K562 (cell line): ENCODE data around the gene NTPCR. TPM values are rescaled to one million over a fixed set of nuclear protein-coding genes. Genes with fewer than 3 reads are reported as not detected.

ENCODE experiments used
- ATAC-seq: fragments of 200-7000 bp; cut with Tn5 transposase; 3 replicates; pipeline ENCODE4 v1.9.1; 2020; ENCODE audit warnings: moderate library complexity
- BruUV-seq: library from RNA; stranded (reverse); fragments of 400-500 nt; replicated peaks from 2 replicates; lab custom pipeline; 2021; lab: Mats Ljungman, UMichigan
- CTCF ChIA-PET: fragments of 300-600 bp; formaldehyde crosslinking; extraction: SDS; loops from one replicate; lab custom pipeline; 2021; ENCODE audit warnings: low intra/inter-chr PET ratio; lab: Yijun Ruan, JAX
- POLR2A ChIA-PET: fragments of 300-600, 350-650 bp; sonication (Branson Sonifier 250); formaldehyde crosslinking; extraction: SDS; loops from one replicate; lab custom pipeline; 2021; ENCODE audit warnings: antibody characterized with exemption, inconsistent platforms; lab: Yijun Ruan, JAX
- DNase-seq, 4 experiments: peaks; one replicate each; pipeline versions ENCODE4 v3.0.0 to v3.0.0-alpha.2; 2011 to 2018; ENCODE audit warnings: low spot score in 3 of 4, mixed read lengths in 3 of 4; ENCODE audit errors: extremely low read depth in 1 of 4
- FAIRE-seq: peaks from 2 replicates; lab custom pipeline; 2011; peaks lifted over from hg19 to GRCh38; lab: Jason Lieb, UNC
- H2AFZ ChIP-seq: 2 replicates; pipeline ENCODE4 v1.6.0; 2011; ENCODE audit warnings: low read depth, low read length, control low read depth, inconsistent platforms
- H3K27ac ChIP-seq: fragments of 200-600 bp; 3 replicates; pipeline ENCODE4 v1.8.0; 2011; ENCODE audit warnings: low read depth, mild to moderate bottlenecking, control low read depth, inconsistent platforms, low read length, moderate library complexity, mixed read lengths; ENCODE audit errors: extremely low read depth
- H3K27me3 ChIP-seq, 2 experiments: fragments of 300-600 bp in 1 of 2; 2 replicates in 1 of 2; 3 replicates in 1 of 2; pipeline versions ENCODE4 v1.6.0 to v1.8.0; 2011; ENCODE audit warnings: inconsistent platforms in 2 of 2, low read length in 2 of 2, mild to moderate bottlenecking in 1 of 2, mixed read lengths in 1 of 2, moderate library complexity in 1 of 2; ENCODE audit not compliant: control insufficient read depth in 2 of 2, insufficient read depth in 2 of 2
- H3K36me3 ChIP-seq: fragments of 300-600 bp; 3 replicates; pipeline ENCODE4 v1.8.0; 2011; ENCODE audit warnings: mild to moderate bottlenecking, low read length, inconsistent platforms; ENCODE audit not compliant: control insufficient read depth, insufficient read depth
- H3K4me1 ChIP-seq, 2 experiments: fragments of 200-600 bp in 1 of 2; replicated peaks in 1 of 2; 2 replicates in 1 of 2; 3 replicates in 1 of 2; pipeline versions ENCODE4 v1.5.1 to v1.8.0; 2011; ENCODE audit warnings: inconsistent platforms in 2 of 2, low read length in 2 of 2, mild to moderate bottlenecking in 1 of 2, mixed read lengths in 1 of 2, moderate library complexity in 1 of 2; ENCODE audit not compliant: control insufficient read depth in 2 of 2, insufficient read depth in 2 of 2
- H3K4me2 ChIP-seq: 2 replicates; pipeline ENCODE4 v1.6.1; 2011; ENCODE audit warnings: low read length, control low read depth, inconsistent platforms, mixed read lengths; ENCODE audit not compliant: insufficient read depth
- H3K4me3 ChIP-seq: fragments of 200-600 bp; sonication (generic), shearing (Covaris generic); 2 replicates; pipeline ENCODE4 v1.5.1; 2016; ENCODE audit warnings: control low read depth, inconsistent platforms
- H3K79me2 ChIP-seq: fragments of 200-600 bp; 3 replicates; pipeline ENCODE4 v1.8.0; 2011; ENCODE audit warnings: low read length, inconsistent platforms; ENCODE audit not compliant: control insufficient read depth, insufficient read depth
- H3K9ac ChIP-seq, 2 experiments: 2 replicates each; pipeline versions ENCODE4 v1.6.0 to v1.6.1; 2011; ENCODE audit warnings: low read depth in 2 of 2, low read length in 2 of 2, control low read depth in 1 of 2, inconsistent platforms in 1 of 2, mild to moderate bottlenecking in 1 of 2, mixed read lengths in 1 of 2; ENCODE audit not compliant: insufficient read depth in 1 of 2
- H3K9me1 ChIP-seq: one replicate; pipeline ENCODE4 v1.6.0; 2011; ENCODE audit warnings: inconsistent platforms, mild to moderate bottlenecking, low read length, moderate library complexity; ENCODE audit not compliant: control insufficient read depth, insufficient read depth
- H3K9me3 ChIP-seq: replicated peaks from 2 replicates; pipeline ENCODE4 v1.5.1; 2011; ENCODE audit warnings: low read depth, low read length, inconsistent platforms; ENCODE audit not compliant: control insufficient read depth, insufficient read depth
- H4K20me1 ChIP-seq: replicated peaks from 2 replicates; pipeline ENCODE4 v1.6.1; 2011; ENCODE audit warnings: low read length, inconsistent platforms, mixed read lengths; ENCODE audit not compliant: control insufficient read depth, insufficient read depth
- GTF2E2 ChIP-seq: fragments of 200-800 bp; sonication (Bioruptor generic); IDR thresholded peaks from 2 replicates; pipeline ENCODE4 v1.6.1; 2016; ENCODE audit warnings: missing genetic modification characterization, missing compliant biosample characterization
- HDAC2 ChIP-seq: fragments of 450-650 bp; IDR thresholded peaks from 2 replicates; pipeline ENCODE4 v1.6.1; 2016; ENCODE audit warnings: mild to moderate bottlenecking
- NR2F6 ChIP-seq: fragments of 450-650 bp; formaldehyde crosslinking; IDR thresholded peaks from 2 replicates; pipeline ENCODE4 v1.4.0; 2020; ENCODE audit warnings: mild to moderate bottlenecking
- PHF21A ChIP-seq: fragments of 450-650 bp; IDR thresholded peaks from 2 replicates; pipeline ENCODE4 v1.6.1; 2017; ENCODE audit warnings: low read depth, borderline replicate concordance
- PKNOX1 ChIP-seq: fragments of 450-650 bp; IDR thresholded peaks from 2 replicates; pipeline ENCODE4 v1.6.1; 2016
- RCOR1 ChIP-seq, 2 experiments: IDR thresholded peaks; 2 replicates each; pipeline ENCODE4 v1.6.1; 2012; ENCODE audit warnings: low read depth in 2 of 2, low read length in 2 of 2, borderline replicate concordance in 1 of 2, improper control_type of control experiment in 1 of 2
- ZBTB17 ChIP-seq: fragments of 450-650 bp; formaldehyde crosslinking; IDR thresholded peaks from 2 replicates; pipeline ENCODE4 v1.4.0; 2020; ENCODE audit warnings: mild to moderate bottlenecking
- ZNF41 ChIP-seq: fragments of 250-450 bp; sonication (Bioruptor Pico); conservative IDR thresholded peaks from 2 replicates; pipeline ENCODE4 v1.4.0; 2020; ENCODE audit warnings: mild to moderate bottlenecking
- WGBS: fragments of 100-300 bp; shearing (Covaris generic); methylation state at CpG from one replicate; pipeline ENCODE4 v1.1.6; 2016; ENCODE audit warnings: low coverage, mixed read lengths; ENCODE audit not compliant: insufficient coverage; ENCODE audit errors: missing lambda C conversion rate; 5-methylcytosine and 5-hydroxymethylcytosine counted together
- in situ Hi-C: fragments of 300-500 bp; cut with MboI; formaldehyde crosslinking; loops from 4 replicates; pipeline ENCODE4 v1.15.0; 2018; ENCODE audit warnings: inconsistent platforms, mixed read lengths
- intact Hi-C: fragments of 100-400 bp; cut with micrococcal nuclease; formaldehyde crosslinking; loops from 2 replicates; pipeline ENCODE4 v1.14.2; 2022
- polyA plus RNA-seq, 8 experiments: library from polyadenylated mRNA; depleted of rRNA in 4 of 8; stranded (reverse) in 5 of 8; unstranded in 3 of 8; fragments of >200 nt; fragmentation: Nextera tagmentation in 2 of 8; fragmentation: Illumina TruSeq in 1 of 8; extraction: Ambion mirVana in 2 of 8; extraction: Trizol in 1 of 8; gene quantifications; 2 replicates each; pipeline versions ENCODE4 v1.2.1 to v1.2.3, GENCODE V29; 2011 to 2014; ENCODE audit warnings: inconsistent platforms in 1 of 8, missing spikeins in 1 of 8
- total RNA-seq, 7 experiments: library from RNA; depleted of rRNA in 6 of 7; stranded (reverse); fragments of >200 nt in 6 of 7; fragmentation: Illumina TruSeq in 2 of 7; extraction: Trizol in 2 of 7; gene quantifications; 2 replicates each; pipeline versions ENCODE4 v1.2.1 to v1.2.3, GENCODE V29; 2011 to 2021; ENCODE audit warnings: low replicate concordance in 1 of 7
- TF ChIP-seq, protein P1 (sequence below), 3 experiments: IDR thresholded peaks in 2 of 3; conservative IDR thresholded peaks in 1 of 3; 2 replicates each; pipeline ENCODE4 v1.5.1; 2011 to 2012; ENCODE audit warnings: low read length in 3 of 3, mild to moderate bottlenecking in 3 of 3, control low read depth in 2 of 3, improper control_type of control experiment in 1 of 3, inconsistent platforms in 1 of 3, low read depth in 1 of 3, mixed read lengths in 1 of 3, moderate library complexity in 1 of 3; ENCODE audit not compliant: insufficient read depth in 2 of 3

The NTPCR gene
- total and polyA plus RNA-seq, 9 of the 15 experiments (the other 6 are each of a cell fraction or from before 2014, with no cell fraction given): 19.3 to 105 (median 48.8) TPM

DNA sequence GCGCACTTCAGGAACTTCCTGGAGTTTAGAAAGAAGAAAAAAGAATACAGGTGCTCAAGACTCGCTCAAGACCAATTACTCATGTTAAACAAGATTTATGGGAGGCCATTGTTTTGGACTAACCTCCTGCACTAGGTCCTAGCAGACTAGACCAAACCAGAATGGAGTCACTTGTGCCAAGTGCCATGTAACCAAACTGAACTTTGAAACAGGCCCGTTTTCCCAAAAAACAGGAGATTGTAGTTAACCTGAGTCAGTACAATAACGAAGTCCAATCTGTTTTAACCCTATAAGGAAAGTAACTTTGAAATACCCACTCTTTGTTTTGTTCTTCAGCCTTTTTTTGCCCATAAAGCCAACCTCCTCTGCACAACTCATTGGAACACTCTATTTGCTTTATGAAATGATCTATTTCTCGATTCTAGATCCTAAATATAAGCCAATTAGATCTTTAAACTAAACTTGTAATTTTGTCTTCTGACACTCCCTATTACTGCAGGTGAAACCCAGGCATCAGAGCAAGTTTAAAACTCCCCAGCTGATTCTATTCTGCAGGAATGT, 695 bp upstream of the NTPCR start (continued):
- TF ChIP-seq GTF2E2 (tag) (0 out of 2 replicates have a peak, but pooled peaks have one; percentile 7), NR2F6 (CRISPR knock-in tag) (no peak), HDAC2 (no peak), ZBTB17 (CRISPR knock-in tag) (peak; percentile 62; the same call in 1 of the 2 replicates), ZNF41 (peak; percentile 88), PHF21A (no peak)
- TF ChIP-seq, protein P1, sequence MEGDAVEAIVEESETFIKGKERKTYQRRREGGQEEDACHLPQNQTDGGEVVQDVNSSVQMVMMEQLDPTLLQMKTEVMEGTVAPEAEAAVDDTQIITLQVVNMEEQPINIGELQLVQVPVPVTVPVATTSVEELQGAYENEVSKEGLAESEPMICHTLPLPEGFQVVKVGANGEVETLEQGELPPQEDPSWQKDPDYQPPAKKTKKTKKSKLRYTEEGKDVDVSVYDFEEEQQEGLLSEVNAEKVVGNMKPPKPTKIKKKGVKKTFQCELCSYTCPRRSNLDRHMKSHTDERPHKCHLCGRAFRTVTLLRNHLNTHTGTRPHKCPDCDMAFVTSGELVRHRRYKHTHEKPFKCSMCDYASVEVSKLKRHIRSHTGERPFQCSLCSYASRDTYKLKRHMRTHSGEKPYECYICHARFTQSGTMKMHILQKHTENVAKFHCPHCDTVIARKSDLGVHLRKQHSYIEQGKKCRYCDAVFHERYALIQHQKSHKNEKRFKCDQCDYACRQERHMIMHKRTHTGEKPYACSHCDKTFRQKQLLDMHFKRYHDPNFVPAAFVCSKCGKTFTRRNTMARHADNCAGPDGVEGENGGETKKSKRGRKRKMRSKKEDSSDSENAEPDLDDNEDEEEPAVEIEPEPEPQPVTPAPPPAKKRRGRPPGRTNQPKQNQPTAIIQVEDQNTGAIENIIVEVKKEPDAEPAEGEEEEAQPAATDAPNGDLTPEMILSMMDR (IDR thresholded peaks at IDR 0.05 in 2 of 3, conservative IDR thresholded peaks at IDR 0.05 in 1 of 3; ENCODE audit: insufficient read depth in 2 of 3, low read depth in 1 of 3, low read length in 3 of 3): no peak
- TF ChIP-seq, all 486 proteins: peak for 75

DNA sequence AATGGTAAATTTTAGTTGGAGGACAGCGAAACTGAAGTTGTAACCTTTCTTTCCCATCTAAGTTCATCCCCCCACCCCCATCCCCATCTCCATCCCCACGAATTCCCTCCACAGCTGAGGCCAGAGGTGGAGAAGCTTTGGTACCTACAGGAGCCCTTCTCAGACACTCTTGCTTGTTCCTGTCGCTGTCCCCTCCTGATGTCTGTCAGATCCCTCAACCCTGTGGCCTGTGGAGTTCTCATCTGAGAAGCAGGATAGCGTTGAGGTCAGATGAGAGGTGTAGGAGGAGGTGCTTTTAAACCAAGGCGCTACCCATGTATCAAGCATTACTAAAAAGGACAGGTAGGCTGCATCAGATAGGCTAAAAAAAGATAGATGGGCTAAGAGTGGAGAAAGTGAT, 769 bp downstream of the NTPCR start:
- Histone ChIP-seq H3K9me3 (no peaks in the 10 kb centered on the region), H3K4me2 (peak overlapping the region; percentile 91), H4K20me1 (0 out of 2 replicates have a peak, but pooled peaks cover 4% of the 10 kb centered on the region), H3K4me1 (peaks cover 9 to 10% of the 10 kb centered on the region in 2 experiments; a peak in 3 of 5 replicates), H3K27me3 (no peaks in the 10 kb centered on the region), H3K9me1 (no peaks in the 10 kb centered on the region), H3K9ac (peak overlapping the region; percentile 73 to 78; a peak in 3 of 4 replicates), H3K79me2 (peaks cover 28% of the 10 kb centered on the region), H2AFZ (peak overlapping the region; percentile 96), H3K36me3 (peaks cover 4% of the 10 kb centered on the region; the same call in 2 of the 3 replicates), H3K4me3 (peak overlapping the region; percentile 88), H3K27ac (no peak overlapping the region)
- BruUV-seq: no TSS peak
- DNase-seq (peak; percentile 54 to 66 (median 56)), ATAC-seq (peak; percentile 75), FAIRE-seq (peak; percentile 74)
- CTCF ChIA-PET: interaction anchor here (0.5 to 0.7 kb wide), 2 partner anchors 158 to 316 kb away, joined by 3 read pairs; no protein-coding TSS in a partner anchor
- WGBS: 3% methylated on average over 5 of the region's 5 CpGs
- POLR2A ChIA-PET: interaction anchor here (0.6 to 0.7 kb wide), 2 partner anchors 89 to 214 kb away, joined by 3 read pairs; no protein-coding TSS in a partner anchor
- in situ Hi-C loops: no loop called here
- intact Hi-C loops: loop anchor here (10.0 kb wide), 1 partner anchor 316 kb away; the partner anchor contains the start of gene SIPA1L2
- TF ChIP-seq PKNOX1 (peak; percentile 61), RCOR1 (IDR thresholded peaks at IDR 0.05; ENCODE audit: borderline replicate concordance in 1 of 2, low read depth in 2 of 2, low read length in 2 of 2) (0 out of 4 replicates have a peak, but pooled peaks of 1 of the 2 experiments have one; percentile 37)
